ENCODE results near the gene CALR. TPM values are rescaled to one million over a fixed set of nuclear protein-coding genes. Genes with fewer than 3 reads are reported as not detected.
A peak's percentile ranks its signal among the peaks of the same experiment; 100 is the strongest.

The CALR gene
- total and polyA plus RNA-seq, 9 of the 15 experiments (the other 6 are each of a cell fraction or from before 2014, with no cell fraction given), result 126 to 811 (median 642) TPM

DNA sequence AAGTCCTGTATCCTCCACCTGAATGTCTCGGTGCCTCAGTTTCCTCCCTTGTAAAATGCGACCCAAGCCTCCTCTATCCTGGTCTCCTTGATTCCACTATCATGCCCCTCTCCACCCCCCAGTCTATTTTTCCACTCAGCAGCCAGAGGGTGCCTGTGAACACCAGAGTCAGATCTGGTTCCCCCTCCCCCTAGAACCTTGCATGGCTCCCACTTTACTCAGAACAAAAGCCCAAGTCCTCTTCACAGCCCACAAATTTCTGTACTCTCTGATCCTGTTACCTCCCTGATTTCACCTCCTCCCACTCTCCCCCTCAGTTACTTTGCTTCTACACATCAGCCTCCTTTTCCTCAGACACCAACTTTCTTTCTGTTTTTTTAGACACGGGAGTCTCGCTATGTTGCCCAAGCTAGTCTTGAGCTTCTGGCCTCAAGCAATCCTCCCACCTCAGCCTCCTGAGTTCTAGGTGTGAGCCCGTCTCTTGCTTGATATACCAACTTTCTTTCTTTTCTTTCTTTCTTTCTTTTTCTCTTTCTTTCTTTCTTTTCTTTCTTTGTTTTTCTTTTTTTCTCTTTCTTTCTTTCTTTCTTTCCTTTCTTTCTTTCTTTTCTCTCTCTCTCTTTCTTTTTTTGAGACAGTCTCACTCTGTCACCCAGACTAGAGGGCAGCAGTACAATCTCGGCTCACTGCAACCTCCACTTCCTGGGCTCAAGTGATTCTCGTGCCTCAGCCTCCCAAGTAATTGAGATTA lies 31.8 kb downstream of the CALR start (continued):
- TF ChIP-seq ARID4B (CRISPR knock-in tag; IDR thresholded peaks at IDR 0.05) (no peak), ETS2 (tag; IDR thresholded peaks at IDR 0.05; ENCODE audit: borderline replicate concordance, poor library complexity, severe bottlenecking) (no peak), ZNF431 (CRISPR knock-in tag; IDR thresholded peaks at IDR 0.05) (no peak), PCBP1 (IDR thresholded peaks at IDR 0.05; ENCODE audit: low read depth, low read length, poor library complexity, severe bottlenecking) (no peak), ZNF146 (CRISPR knock-in tag; IDR thresholded peaks at IDR 0.05; ENCODE audit: unreplicated experiment) (no peak), CREM (IDR thresholded peaks at IDR 0.05; ENCODE audit: low read depth) (no peak), ESRRB (CRISPR knock-in tag; IDR thresholded peaks at IDR 0.05; ENCODE audit: borderline replicate concordance) (no peak), SP2 (IDR thresholded peaks at IDR 0.05; ENCODE audit: extremely low read depth, low read depth, low read length, poor library complexity, severe bottlenecking) (no peak), CXXC5 (CRISPR knock-in tag; IDR thresholded peaks at IDR 0.05) (no peak), TOE1 (IDR thresholded peaks at IDR 0.05; ENCODE audit: borderline replicate concordance) (no peak), TOE1 (CRISPR knock-in tag; IDR thresholded peaks at IDR 0.05; ENCODE audit: borderline replicate concordance, low read depth) (no peak), SAFB2 (IDR thresholded peaks at IDR 0.05; ENCODE audit: borderline replicate concordance, low read depth, low read length, severe bottlenecking) (no peak), ZNF408 (CRISPR knock-in tag; IDR thresholded peaks at IDR 0.05; ENCODE audit: low read depth) (no peak), TAF9B (IDR thresholded peaks at IDR 0.05; ENCODE audit: partially characterized antibody) (no peak), STAT5A (IDR thresholded peaks at IDR 0.05; ENCODE audit: borderline replicate concordance, low read length) (no peak), MEIS2 (IDR thresholded peaks at IDR 0.05; ENCODE audit: partially characterized antibody) (no peak)
- TF ChIP-seq, protein P1, sequence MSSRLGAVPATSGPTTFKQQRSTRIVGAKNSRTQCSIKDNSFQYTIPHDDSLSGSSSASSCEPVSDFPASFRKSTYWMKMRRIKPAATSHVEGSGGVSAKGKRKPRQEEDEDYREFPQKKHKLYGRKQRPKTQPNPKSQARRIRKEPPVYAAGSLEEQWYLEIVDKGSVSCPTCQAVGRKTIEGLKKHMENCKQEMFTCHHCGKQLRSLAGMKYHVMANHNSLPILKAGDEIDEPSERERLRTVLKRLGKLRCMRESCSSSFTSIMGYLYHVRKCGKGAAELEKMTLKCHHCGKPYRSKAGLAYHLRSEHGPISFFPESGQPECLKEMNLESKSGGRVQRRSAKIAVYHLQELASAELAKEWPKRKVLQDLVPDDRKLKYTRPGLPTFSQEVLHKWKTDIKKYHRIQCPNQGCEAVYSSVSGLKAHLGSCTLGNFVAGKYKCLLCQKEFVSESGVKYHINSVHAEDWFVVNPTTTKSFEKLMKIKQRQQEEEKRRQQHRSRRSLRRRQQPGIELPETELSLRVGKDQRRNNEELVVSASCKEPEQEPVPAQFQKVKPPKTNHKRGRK (tag; IDR thresholded peaks at IDR 0.05), result peak; percentile 77; the same call in 1 of the 2 replicates
- TF ChIP-seq, protein P2, sequence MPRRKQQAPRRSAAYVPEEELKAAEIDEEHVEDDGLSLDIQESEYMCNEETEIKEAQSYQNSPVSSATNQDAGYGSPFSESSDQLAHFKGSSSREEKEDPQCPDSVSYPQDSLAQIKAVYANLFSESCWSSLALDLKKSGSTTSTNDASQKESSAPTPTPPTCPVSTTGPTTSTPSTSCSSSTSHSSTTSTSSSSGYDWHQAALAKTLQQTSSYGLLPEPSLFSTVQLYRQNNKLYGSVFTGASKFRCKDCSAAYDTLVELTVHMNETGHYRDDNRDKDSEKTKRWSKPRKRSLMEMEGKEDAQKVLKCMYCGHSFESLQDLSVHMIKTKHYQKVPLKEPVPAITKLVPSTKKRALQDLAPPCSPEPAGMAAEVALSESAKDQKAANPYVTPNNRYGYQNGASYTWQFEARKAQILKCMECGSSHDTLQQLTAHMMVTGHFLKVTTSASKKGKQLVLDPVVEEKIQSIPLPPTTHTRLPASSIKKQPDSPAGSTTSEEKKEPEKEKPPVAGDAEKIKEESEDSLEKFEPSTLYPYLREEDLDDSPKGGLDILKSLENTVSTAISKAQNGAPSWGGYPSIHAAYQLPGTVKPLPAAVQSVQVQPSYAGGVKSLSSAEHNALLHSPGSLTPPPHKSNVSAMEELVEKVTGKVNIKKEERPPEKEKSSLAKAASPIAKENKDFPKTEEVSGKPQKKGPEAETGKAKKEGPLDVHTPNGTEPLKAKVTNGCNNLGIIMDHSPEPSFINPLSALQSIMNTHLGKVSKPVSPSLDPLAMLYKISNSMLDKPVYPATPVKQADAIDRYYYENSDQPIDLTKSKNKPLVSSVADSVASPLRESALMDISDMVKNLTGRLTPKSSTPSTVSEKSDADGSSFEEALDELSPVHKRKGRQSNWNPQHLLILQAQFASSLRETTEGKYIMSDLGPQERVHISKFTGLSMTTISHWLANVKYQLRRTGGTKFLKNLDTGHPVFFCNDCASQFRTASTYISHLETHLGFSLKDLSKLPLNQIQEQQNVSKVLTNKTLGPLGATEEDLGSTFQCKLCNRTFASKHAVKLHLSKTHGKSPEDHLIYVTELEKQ (CRISPR knock-in tag; IDR thresholded peaks at IDR 0.05), result no peak
